AG09309 (cell line): ENCODE results near the gene PTX4.

Experiments used
- DNase-seq: peaks from one replicate; pipeline ENCODE4 v3.0.0-alpha.2; 2010; ENCODE audit warnings: low read depth
- H3K4me3 ChIP-seq: 2 replicates; pipeline ENCODE4 v1.5.1; 2011; ENCODE audit warnings: mild to moderate bottlenecking, low read depth, low read length, moderate library complexity; ENCODE audit not compliant: control insufficient read depth
- CTCF ChIP-seq: IDR thresholded peaks from 2 replicates; pipeline ENCODE4 v1.5.1; 2011; ENCODE audit warnings: mild to moderate bottlenecking, low read depth, low read length, inconsistent platforms; ENCODE audit not compliant: insufficient read depth, control insufficient read depth; ENCODE audit errors: missing control alignments

Gene PTX4

GRCh38 chr16:1533443-1533951 lies 44.8 kb upstream of the PTX4 start, which contains the start of gene TMEM204:
Gene TMEM204 (plus strand): TSS chr16:1533666. CDS start chr16:1534276, 610 bp downstream.
- peak within 1 kb of the TSS; percentile 50 for H3K4me3 ChIP-seq
- DNase-seq = peak; percentile 40
- no peak for TF ChIP-seq CTCF

GRCh38 chr16:1532771-1533170 lies 44.0 kb upstream of the PTX4 start:
- H3K4me3 ChIP-seq = no peak overlapping the region
- TF ChIP-seq CTCF = no peak
- no peak for DNase-seq

GRCh38 chr16:1532081-1532760 lies 43.5 kb upstream of the PTX4 start:
- DNase-seq = no peak
- H3K4me3 ChIP-seq = no peak overlapping the region
- TF ChIP-seq CTCF = no peak

- H3K4me3 ChIP-seq = no peak overlapping the region
- no peak for DNase-seq
- TF ChIP-seq CTCF = no peak
Observed at GRCh38 chr16:1531638-1531910, 42.8 kb upstream of the PTX4 start.

GRCh38 chr16:1530883-1531637 lies 42.3 kb upstream of the PTX4 start:
- TF ChIP-seq CTCF = peak; percentile 13
- DNase-seq = peak; percentile 69
- peak overlapping the region; percentile 16; the same call in 1 of the 2 replicates for H3K4me3 ChIP-seq

- H3K4me3 ChIP-seq = no peak overlapping the region; the same call in 1 of the 2 replicates
- no peak for TF ChIP-seq CTCF
- no peak for DNase-seq
Observed at GRCh38 chr16:1530349-1530882, 41.7 kb upstream of the PTX4 start.
